Thoracic aorta (tissue), 2 donors: Measurements from ENCODE around the gene RECQL5. TPM values are rescaled to one million over a fixed set of nuclear protein-coding genes. Genes with fewer than 3 reads are reported as not detected.

ENCODE experiments used
- ATAC-seq: fragments of 150-250 bp; one replicate; pipeline ENCODE4 v1.8.0; 2017; ENCODE audit warnings: low read depth; ENCODE audit not compliant: insufficient number of reproducible peaks, low FRiP score
- DNase-seq: peaks from one replicate; pipeline ENCODE4 v3.0.0-alpha.2; 2020; ENCODE audit warnings: low spot score
- H3K27ac ChIP-seq, 2 donors: fragments of 200-600 bp; sonication (generic); 1 replicate in 1 of 2; 2 replicates in 1 of 2; pipeline ENCODE4 v1.5.1; 2016; ENCODE audit warnings: mild to moderate bottlenecking in 2 of 2, moderate library complexity in 2 of 2
- H3K27me3 ChIP-seq: fragments of 200-600 bp; sonication (generic); replicated peaks from 2 replicates; pipeline ENCODE4 v1.6.0; 2016; ENCODE audit warnings: mild to moderate bottlenecking; ENCODE audit not compliant: insufficient read depth
- H3K36me3 ChIP-seq: fragments of 200-600 bp; sonication (generic); one replicate; pipeline ENCODE4 v1.5.1; 2016
- H3K4me1 ChIP-seq, 2 donors: fragments of 200-600 bp; sonication (generic); 1 replicate in 1 of 2; 2 replicates in 1 of 2; pipeline versions ENCODE4 v1.5.1 to v1.6.0; 2016; ENCODE audit warnings: low read depth in 2 of 2, mild to moderate bottlenecking in 1 of 2; ENCODE audit not compliant: control insufficient read depth in 1 of 2
- H3K4me3 ChIP-seq: fragments of 200-600 bp; sonication (generic); 2 replicates; pipeline ENCODE4 v1.5.1; 2016; ENCODE audit warnings: mild to moderate bottlenecking
- H3K9me3 ChIP-seq: fragments of 200-600 bp; sonication (generic); 2 replicates; pipeline ENCODE4 v1.5.1; 2016
- total RNA-seq, 2 donors: library from RNA; depleted of rRNA; stranded (reverse); fragments of >200 nt; gene quantifications; one replicate each; pipeline versions ENCODE4 v1.1.0 to v1.2.3, GENCODE V29; 2016
- TF ChIP-seq, protein P1 (sequence below): fragments of 200-600 bp; sonication (generic); IDR thresholded peaks from one replicate; pipeline ENCODE4 v1.5.1; 2019; ENCODE audit warnings: antibody characterized with exemption

The RECQL5 gene
- total RNA-seq, 2 donors from 2014 or later: 12.6 to 29.9 TPM

DNA sequence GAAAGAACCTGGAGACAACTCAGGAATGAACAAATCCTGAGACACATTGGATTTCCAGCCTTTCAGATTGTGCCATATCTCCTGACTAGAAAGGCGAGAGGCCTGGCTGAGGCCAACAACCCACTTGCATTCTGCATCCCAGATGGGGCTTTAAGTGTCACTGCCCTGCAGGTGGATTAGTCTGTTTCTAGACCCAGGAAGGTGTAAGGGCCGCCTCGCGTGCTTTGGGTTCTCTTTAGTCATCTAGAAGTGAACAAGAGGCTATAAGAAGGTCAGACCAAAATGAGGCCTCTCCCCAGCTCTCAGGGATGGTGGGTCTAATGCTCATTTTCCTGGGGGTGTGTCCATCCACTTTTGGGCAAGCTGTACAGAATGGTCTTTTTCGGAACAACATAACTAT, 5.1 kb upstream of the RECQL5 start:
- peaks cover 10 to 12% of the 10 kb centered on the region in 2 donors for H3K4me1 ChIP-seq
- no peak for DNase-seq
- ATAC-seq: no peak

DNA sequence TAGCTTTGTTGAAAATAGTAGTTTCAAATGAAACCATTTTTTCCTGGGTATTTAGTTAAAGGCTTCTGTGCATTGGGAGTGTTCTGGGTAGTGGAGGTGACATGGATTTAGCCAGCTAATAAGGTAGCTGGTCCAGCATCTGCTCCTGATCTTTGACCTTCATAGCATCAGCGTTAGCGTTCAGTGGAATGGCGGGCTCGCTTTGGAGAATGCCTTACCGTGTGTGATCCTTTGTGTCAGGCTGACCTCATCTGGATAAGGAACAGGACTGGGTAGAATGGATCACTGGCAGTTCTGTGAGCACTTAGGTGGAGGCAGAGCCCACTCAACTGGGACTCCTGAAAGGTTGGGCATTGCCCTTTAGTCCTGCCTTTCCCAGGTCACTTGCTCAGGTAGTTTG, 3.9 kb upstream of the RECQL5 start:
- H3K4me1 ChIP-seq: peaks cover 17 to 20% of the 10 kb centered on the region in 2 donors

More for the DNA sequence above, 5.1 kb upstream of the RECQL5 start:
- TF ChIP-seq, protein P1, sequence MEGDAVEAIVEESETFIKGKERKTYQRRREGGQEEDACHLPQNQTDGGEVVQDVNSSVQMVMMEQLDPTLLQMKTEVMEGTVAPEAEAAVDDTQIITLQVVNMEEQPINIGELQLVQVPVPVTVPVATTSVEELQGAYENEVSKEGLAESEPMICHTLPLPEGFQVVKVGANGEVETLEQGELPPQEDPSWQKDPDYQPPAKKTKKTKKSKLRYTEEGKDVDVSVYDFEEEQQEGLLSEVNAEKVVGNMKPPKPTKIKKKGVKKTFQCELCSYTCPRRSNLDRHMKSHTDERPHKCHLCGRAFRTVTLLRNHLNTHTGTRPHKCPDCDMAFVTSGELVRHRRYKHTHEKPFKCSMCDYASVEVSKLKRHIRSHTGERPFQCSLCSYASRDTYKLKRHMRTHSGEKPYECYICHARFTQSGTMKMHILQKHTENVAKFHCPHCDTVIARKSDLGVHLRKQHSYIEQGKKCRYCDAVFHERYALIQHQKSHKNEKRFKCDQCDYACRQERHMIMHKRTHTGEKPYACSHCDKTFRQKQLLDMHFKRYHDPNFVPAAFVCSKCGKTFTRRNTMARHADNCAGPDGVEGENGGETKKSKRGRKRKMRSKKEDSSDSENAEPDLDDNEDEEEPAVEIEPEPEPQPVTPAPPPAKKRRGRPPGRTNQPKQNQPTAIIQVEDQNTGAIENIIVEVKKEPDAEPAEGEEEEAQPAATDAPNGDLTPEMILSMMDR: no peak
- H3K9me3 ChIP-seq: no peaks in the 10 kb centered on the region
- H3K27ac ChIP-seq: no peak overlapping the region
- H3K36me3 ChIP-seq: peaks cover 39% of the 10 kb centered on the region
- no peak overlapping the region for H3K4me3 ChIP-seq
- H3K27me3 ChIP-seq: no peaks in the 10 kb centered on the region

DNA sequence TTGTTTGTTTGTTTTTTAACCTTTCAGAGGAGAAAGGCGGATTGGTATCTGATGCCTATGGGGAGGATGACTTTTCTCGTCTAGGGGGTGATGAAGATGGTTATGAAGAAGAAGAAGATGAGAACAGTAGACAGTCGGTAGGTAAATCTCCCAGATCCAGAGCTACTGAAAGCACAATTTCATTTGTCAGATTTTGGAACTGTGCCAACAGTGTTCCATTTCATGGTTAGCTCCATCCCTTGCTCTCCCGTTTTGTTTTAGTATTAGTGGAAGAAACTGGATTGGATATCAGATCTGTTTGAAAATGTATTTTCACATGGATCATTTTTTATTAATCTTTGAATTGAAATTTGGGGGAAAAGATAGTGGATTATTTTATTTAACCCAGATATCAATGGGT, 1.5 kb upstream of the RECQL5 start:
- no peak for DNase-seq
- H3K36me3 ChIP-seq: peaks cover 36% of the 10 kb centered on the region
- H3K27me3 ChIP-seq: no peaks in the 10 kb centered on the region
- ATAC-seq: no peak
- peak overlapping the region; percentile 97 for H3K4me3 ChIP-seq
- H3K27ac ChIP-seq: no peak overlapping the region
- H3K9me3 ChIP-seq: no peaks in the 10 kb centered on the region
- TF ChIP-seq, protein P1: no peak
- peaks cover 16 to 19% of the 10 kb centered on the region in 2 donors for H3K4me1 ChIP-seq

More for the DNA sequence above, 3.9 kb upstream of the RECQL5 start:
- Histone ChIP-seq H3K27ac (no peak overlapping the region), H3K36me3 (peaks cover 39% of the 10 kb centered on the region), H3K9me3 (no peaks in the 10 kb centered on the region), H3K27me3 (no peaks in the 10 kb centered on the region), H3K4me3 (no peak overlapping the region)
- TF ChIP-seq, protein P1: no peak
- ATAC-seq (no peak), DNase-seq (no peak)

DNA sequence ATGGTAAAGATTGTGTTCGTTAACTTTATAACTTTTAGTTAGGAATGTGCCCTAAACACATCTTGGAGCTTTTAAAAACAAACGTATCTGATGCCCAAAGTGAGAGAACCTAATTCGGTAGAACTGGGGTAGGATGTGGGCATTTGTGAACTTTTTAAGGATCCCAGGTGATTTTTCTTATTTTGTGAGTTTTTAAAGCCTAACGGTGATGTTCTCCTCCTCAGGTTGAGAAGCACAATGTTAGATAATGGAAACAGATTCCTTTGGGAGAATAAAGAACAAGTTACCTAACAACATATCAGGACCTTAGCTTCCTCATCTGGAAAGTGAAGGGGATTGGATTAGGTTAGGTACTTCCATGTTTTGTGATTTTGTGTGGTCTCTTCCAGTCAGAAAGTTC, 871 bp upstream of the RECQL5 start:
- Histone ChIP-seq H3K4me1 (peaks cover 16 to 19% of the 10 kb centered on the region in 2 donors), H3K4me3 (peak overlapping the region; percentile 97), H3K27ac (peak overlapping the region; percentile 92 to 96), H3K36me3 (peaks cover 29% of the 10 kb centered on the region), H3K27me3 (no peaks in the 10 kb centered on the region), H3K9me3 (no peaks in the 10 kb centered on the region)
- DNase-seq (no peak), ATAC-seq (no peak)
- TF ChIP-seq, protein P1: no peak

DNA sequence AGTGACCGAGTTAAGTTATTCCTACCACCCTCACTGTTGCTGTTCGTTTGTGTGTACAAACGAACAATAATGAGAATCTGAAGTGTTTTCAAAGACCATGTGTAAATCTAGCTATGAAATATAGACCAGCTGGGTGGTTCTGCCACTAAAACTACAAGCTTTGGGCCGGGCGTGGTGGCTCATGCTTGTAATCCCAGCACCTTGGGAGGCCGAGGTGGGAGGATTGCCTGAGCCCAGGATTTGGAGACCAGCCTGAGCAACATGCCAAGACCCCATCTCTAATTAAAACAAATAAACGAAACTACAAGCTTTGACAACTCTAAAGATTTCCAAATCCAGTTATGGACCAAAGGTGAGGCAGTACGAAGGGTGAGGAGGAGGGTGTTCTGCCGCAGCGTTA, 973 bp downstream of the RECQL5 start:
- H3K36me3 ChIP-seq: peaks cover 19% of the 10 kb centered on the region
- H3K27ac ChIP-seq: no peak overlapping the region
- TF ChIP-seq, protein P1: no peak
- ATAC-seq: no peak
- peak overlapping the region; percentile 97 for H3K4me3 ChIP-seq
- DNase-seq: no peak
- H3K4me1 ChIP-seq: peaks cover 16 to 19% of the 10 kb centered on the region in 2 donors
- no peaks in the 10 kb centered on the region for H3K27me3 ChIP-seq
- no peaks in the 10 kb centered on the region for H3K9me3 ChIP-seq
